CD1c-positive myeloid dendritic cell (primary cell): Measurements from ENCODE around the gene GRID2.

Source experiments
- DNase-seq: peaks from one replicate; pipeline ENCODE4 v3.0.0-alpha.2; 2016; ENCODE audit errors: extremely low spot score

The GRID2 gene

DNA sequence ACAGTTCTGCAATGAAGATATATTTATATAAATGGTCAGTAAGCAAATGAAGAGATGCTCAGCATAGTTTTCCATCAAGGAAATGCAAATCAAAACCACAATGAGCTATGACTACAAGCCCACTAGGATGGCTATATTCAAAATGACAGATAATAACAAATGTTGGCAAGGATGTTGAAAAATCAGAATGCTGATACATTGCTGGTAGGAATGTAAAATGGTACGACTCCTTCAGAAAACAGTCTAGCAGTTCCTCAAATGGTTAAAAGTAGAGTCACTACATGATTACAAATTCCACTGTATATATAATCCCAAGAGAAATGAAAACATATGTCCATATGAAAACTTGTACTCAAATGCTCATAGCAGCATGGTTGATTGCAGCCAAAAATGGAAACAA, 1099.8 kb downstream of the GRID2 start:
- DNase-seq: no peak

DNA sequence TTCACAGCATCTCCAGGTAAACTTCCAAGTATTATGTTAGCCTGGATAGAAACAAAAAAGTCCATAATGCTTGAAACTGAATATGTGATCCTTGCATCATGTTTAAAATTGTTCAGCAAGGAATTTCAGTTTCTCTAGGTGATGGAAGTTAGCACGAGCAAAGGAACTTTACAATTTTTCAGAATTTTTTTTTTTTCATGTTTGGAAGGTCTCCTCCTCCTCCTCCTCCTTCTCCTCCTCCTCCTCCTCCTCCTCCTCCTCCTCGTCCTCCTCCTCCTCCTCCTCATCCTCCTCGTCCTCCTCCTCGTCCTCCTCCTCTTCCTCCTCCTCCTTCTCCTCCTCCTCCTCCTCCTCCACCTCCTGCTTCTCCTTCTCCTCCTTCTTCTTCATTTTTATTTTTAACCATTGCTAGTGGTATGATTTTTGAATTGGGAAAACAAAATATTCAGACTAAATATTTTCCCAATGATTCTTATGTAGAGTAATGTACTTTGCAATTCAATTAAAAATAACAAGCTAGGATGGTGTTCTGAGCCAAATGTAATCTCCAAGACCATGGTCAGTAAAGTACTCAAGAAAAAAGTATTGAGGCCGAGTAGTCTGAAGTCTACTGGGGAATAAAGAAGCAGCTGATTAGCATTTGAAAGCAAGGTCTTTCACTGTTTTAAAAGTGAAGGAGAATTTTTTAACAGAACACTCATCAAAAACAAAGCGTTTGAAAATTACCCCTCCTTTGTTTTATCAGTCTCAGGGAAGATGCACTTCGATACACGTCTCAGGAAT, 1103.9 kb downstream of the GRID2 start:
- no peak for DNase-seq

- DNase-seq: no peak
Measured at GRCh38 chr4:93409035-93409434, 1105.3 kb downstream of the GRID2 start.

DNA sequence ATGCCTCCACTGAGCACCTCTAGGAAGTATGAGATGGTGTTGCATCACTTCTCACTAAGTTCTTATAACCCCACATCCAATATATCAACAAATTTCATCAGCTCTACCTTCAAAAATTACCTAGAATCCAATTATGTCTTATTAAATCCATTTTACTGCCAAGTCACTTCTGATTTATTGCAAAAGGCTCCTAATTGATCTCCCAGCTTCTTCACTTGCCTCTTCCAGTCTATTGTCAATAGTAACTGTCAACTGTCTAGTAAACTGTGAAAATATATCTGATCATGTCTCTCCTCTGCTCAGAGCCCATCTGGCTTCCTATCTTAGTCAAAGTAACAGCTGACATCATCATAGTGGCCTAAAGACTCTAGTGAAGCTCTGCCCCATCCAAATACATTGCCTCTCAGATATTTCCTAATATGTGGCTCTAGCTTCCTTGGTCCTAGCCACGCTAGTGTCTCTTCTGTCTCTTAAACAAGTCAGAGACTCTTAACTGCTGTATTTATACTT, 1110.3 kb downstream of the GRID2 start:
- no peak for DNase-seq

- no peak for DNase-seq
Measured at GRCh38 chr4:93416344-93417128, 1112.8 kb downstream of the GRID2 start.

GRCh38 chr4:93431371-93431770, 1127.6 kb downstream of the GRID2 start:
- DNase-seq: no peak

DNA sequence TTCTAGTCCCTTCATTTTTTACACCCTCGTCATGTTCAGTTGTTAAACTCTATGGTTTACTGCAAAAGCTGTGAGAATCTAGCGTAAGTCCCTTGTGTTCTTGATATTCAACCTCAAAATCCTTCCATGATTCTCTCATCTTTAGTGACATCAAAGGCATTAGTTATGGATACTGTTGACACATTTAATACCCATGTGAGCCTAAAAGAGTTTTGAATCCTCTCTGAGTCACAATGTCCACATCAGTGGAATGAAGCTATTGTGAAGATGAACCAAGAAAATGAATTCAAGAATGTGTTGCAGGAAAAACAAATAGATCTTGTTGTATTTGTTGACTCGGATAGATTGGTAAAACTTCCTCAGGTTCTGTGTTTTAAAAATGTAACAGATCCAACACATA, 1130.1 kb downstream of the GRID2 start:
- no peak for DNase-seq

GRCh38 chr4:93436000-93436626, 1132.3 kb downstream of the GRID2 start:
- DNase-seq: no peak

GRCh38 chr4:93437991-93438390, 1134.2 kb downstream of the GRID2 start:
- no peak for DNase-seq

- DNase-seq: no peak
Measured at GRCh38 chr4:93444860-93445259, 1141.1 kb downstream of the GRID2 start.

DNA sequence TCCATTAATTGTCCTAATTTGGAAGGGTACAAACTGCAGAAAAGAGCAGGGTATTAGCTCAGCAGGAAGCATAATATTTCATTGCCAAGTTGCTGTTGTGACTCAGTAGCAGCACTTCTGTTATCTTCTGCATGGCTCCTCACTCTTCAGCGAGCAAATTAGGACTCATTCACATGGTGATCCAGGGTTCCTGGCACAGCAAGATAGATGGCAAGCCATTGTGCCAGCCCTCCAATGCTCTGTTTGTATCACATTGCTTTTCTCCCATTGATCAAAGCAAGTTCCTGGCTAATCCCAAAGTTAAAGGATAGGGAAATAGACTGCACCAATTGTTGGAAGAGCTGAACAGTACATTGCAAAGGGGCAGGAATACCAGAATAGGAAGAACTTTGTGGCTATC, 1142.3 kb downstream of the GRID2 start:
- DNase-seq: no peak

- no peak for DNase-seq
Measured at GRCh38 chr4:93448691-93449293, 1145.0 kb downstream of the GRID2 start.

DNA sequence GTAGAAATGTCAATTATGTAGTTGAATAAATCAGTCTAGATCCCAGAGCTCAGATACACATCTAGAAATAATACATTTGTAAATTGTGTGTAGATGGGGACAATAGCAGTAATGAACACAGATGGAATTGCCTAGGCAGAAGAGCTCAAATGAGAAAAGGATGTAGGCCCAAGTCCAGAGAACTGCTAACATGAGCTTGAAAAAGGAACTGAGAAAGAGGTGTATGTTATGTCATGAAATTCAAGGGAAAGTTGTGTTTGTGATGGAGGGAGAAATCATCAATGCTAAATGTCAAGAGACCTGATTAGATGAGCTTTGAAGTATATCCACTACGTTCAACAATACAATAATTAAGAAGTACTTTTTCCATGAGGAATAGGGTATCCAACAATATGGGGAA, 1148.2 kb downstream of the GRID2 start:
- no peak for DNase-seq

GRCh38 chr4:93461541-93461940, 1157.8 kb downstream of the GRID2 start:
- DNase-seq: no peak

- DNase-seq: no peak
Measured at GRCh38 chr4:93466446-93466845, 1162.7 kb downstream of the GRID2 start.

DNA sequence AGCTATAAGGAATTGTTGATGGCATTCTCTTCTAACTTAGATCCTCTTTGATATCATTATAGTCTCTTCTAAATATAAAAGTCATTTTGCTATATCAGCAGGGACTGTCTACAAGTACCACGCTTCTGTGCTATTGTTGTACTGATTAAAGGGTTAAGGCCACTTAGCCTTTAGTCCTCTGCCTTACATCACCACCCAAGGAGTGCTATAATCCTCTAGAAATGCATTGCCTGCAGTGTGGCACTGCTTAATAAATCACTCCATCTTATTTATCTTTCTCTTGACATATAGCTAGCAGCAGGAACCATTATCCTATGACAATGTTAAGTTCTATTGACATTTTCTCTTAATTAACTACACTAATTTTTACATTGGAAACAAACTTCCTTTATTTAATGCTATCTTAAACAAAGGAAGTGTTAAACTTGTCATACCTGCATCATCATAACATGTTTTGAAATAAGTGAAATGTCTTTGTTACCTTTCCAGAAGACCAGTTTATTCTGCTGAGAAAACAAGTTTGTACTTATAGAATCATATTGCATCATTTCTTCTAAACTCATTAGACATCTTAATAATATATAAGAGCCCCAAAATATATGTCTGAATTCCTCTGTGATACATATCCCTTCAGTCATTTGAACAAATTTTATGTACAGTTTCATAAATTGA, 1163.9 kb downstream of the GRID2 start:
- DNase-seq: no peak

DNA sequence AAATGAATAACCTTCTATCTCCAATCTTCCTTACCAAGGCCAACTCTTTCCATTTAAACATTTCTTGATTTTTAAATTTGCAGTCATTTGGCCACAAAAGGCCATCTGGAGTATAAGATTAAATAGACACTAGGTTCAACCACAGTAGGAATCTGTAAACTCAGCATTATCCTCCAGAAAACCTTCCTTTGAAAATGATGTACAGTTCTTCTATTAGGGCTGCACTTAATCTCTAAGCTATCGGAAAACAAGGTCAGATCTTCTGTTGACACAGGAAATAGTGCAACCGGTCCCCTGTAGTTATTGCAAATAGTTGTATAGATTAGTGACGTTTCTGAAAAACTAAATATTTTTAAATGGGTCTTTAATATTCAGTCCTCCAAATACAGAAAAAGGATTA, 1165.8 kb downstream of the GRID2 start:
- no peak for DNase-seq

DNA sequence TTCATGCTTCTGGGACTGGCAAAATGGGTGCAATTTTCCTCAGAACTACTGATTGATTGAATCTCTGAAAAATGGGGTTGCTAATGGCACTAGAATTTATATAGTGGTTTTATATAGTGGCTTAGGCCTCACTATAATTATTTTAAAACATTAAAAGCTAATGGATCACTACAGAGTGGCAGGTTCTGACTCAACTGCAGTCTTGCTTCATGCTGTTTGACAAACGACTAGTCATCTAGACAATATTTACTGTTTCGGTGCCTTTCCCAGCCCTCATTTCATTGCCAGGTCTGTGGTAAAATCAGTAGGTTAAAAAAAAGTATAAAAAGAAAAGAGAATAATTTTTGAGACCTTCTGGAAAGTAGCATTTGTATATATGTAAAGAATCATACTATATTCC, 1172.0 kb downstream of the GRID2 start:
- DNase-seq: no peak

- no peak for DNase-seq
Measured at GRCh38 chr4:93478805-93479204, 1175.0 kb downstream of the GRID2 start.

DNA sequence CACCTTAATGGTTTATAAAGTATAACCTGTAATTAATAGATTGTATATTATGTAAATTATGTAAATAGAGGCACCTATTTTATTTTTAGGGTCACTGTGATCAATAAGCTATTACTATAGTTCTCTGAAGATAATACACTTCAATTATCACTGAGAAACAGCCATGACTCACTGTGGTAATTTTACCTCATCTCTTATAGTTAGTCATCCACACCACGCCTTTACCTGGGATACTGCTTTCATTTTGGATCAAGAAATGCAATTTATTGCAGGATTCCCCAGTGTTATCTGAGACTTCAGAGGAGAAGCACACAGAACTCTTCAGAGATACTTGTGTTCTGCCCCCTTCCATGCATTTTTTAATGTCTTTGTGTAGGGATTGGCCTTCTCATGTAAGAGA, 1176.7 kb downstream of the GRID2 start:
- DNase-seq: no peak

- no peak for DNase-seq
Measured at GRCh38 chr4:93495346-93495745, 1191.6 kb downstream of the GRID2 start.

- no peak for DNase-seq
Measured at GRCh38 chr4:93501244-93501643, 1197.5 kb downstream of the GRID2 start.
